A673 (cell line): ENCODE data around the gene USHBP1. TPM values are rescaled to one million over a fixed set of nuclear protein-coding genes. Genes with fewer than 3 reads are reported as not detected.

Experiments
- BruUV-seq: library from RNA; stranded (reverse); fragments of 400-500 nt; replicated peaks from 2 replicates; lab custom pipeline; 2021; lab: Mats Ljungman, UMichigan
- CTCF ChIA-PET: fragments of 300-600 bp; sonication (Branson Sonifier 250); formaldehyde crosslinking; loops from one replicate; lab custom pipeline; 2022; ENCODE audit warnings: antibody characterized with exemption; lab: Charles Lee
- POLR2A ChIA-PET: fragments of 300-600 bp; sonication (Branson Sonifier 250); formaldehyde crosslinking; loops from one replicate; lab custom pipeline; 2022; ENCODE audit warnings: antibody characterized with exemption; ENCODE audit not compliant: low non-redundant PET; lab: Charles Lee
- DNase-seq: peaks from one replicate; pipeline ENCODE4 v3.0.0-alpha.2; 2015; ENCODE audit warnings: low spot score
- H3K27ac ChIP-seq: fragments of 200-600 bp; sonication (generic); 2 replicates; pipeline ENCODE4 v1.5.1; 2016; ENCODE audit warnings: mixed run types, low read depth, mild to moderate bottlenecking, mixed read lengths, antibody characterized with exemption, low read length; ENCODE audit not compliant: poor library complexity, severe bottlenecking
- H3K27me3 ChIP-seq: fragments of 200-600 bp; sonication (generic); replicated peaks from 2 replicates; pipeline ENCODE4 v1.6.1; 2017; ENCODE audit warnings: mixed run types, low read depth, mild to moderate bottlenecking, mixed read lengths, antibody characterized with exemption, low read length; ENCODE audit not compliant: insufficient read depth, poor library complexity
- H3K36me3 ChIP-seq: fragments of 200-600 bp; sonication (generic); 2 replicates; pipeline ENCODE4 v1.6.1; 2016; ENCODE audit warnings: mixed run types, mild to moderate bottlenecking, mixed read lengths, antibody characterized with exemption, low read length; ENCODE audit not compliant: insufficient read depth, poor library complexity, severe bottlenecking
- H3K4me1 ChIP-seq: fragments of 200-600 bp; sonication (generic); 2 replicates; pipeline ENCODE4 v1.6.1; 2017; ENCODE audit warnings: mixed run types, mild to moderate bottlenecking, mixed read lengths, antibody characterized with exemption, low read length; ENCODE audit not compliant: insufficient read depth, poor library complexity, severe bottlenecking
- H3K4me3 ChIP-seq: fragments of 200-600 bp; sonication (generic); 2 replicates; pipeline ENCODE4 v1.5.1; 2016; ENCODE audit warnings: low read depth, mixed run types, mild to moderate bottlenecking, mixed read lengths, low read length; ENCODE audit not compliant: poor library complexity, severe bottlenecking
- H3K9me3 ChIP-seq: fragments of 200-600 bp; sonication (generic); 2 replicates; pipeline ENCODE4 v1.6.1; 2016; ENCODE audit warnings: mixed run types, low read depth, mild to moderate bottlenecking, mixed read lengths, antibody characterized with exemption, low read length; ENCODE audit not compliant: poor library complexity, severe bottlenecking
- CTCF ChIP-seq: fragments of 300-800, 200-600 bp; sonication (generic); conservative IDR thresholded peaks from 2 replicates; pipeline ENCODE4 v1.5.1; 2017; ENCODE audit warnings: low read depth, mild to moderate bottlenecking, antibody characterized with exemption, low read length, moderate library complexity, mixed read lengths
- EZH2 ChIP-seq: fragments of 200-600 bp; sonication (generic); IDR thresholded peaks from 2 replicates; pipeline ENCODE4 v1.6.1; 2017; ENCODE audit warnings: borderline replicate concordance, low read depth, mild to moderate bottlenecking, mixed read lengths, antibody characterized with exemption, low read length; ENCODE audit not compliant: poor library complexity, severe bottlenecking
- intact Hi-C: fragments of 100-400 bp; cut with micrococcal nuclease; formaldehyde crosslinking; loops from one replicate; pipeline ENCODE4 v1.10.0; 2022; ENCODE audit not compliant: unreplicated experiment
- total RNA-seq: library from RNA; stranded (reverse); gene quantifications from 2 replicates; pipeline ENCODE4 v1.2.3, GENCODE V29; 2021

Gene USHBP1
- total RNA-seq, 1 experiment from 2014 or later = not detected

- peak; percentile 98 for DNase-seq
- H3K4me3 ChIP-seq = peak within 1 kb of the TSS; percentile 59
- ChIA-PET CTCF (interaction anchor here (0.6 kb wide), 1 partner anchor 15 kb away, joined by 3 read pairs; no protein-coding TSS in a partner anchor), POLR2A (no interaction called here)
- BruUV-seq = no TSS peak
- intact Hi-C loops = no loop called here
- peaks cover 5% of the 10 kb centered on the region for H3K4me1 ChIP-seq
- no peaks in the 10 kb centered on the region for H3K9me3 ChIP-seq
- H3K27me3 ChIP-seq = no peaks in the 10 kb centered on the region
- no peak for TF ChIP-seq EZH2
- no peak for TF ChIP-seq CTCF
- peak within 1 kb of the TSS; percentile 86 for H3K27ac ChIP-seq
- no peaks in the 10 kb centered on the region for H3K36me3 ChIP-seq
Observed at GRCh38 chr19:17226002-17226933, 38.3 kb downstream of the USHBP1 start, which contains the start of gene OCEL1. Gene OCEL1, plus strand, starts transcription at chr19:17226226. Its CDS starts 22 bp downstream, at chr19:17226248.

DNA sequence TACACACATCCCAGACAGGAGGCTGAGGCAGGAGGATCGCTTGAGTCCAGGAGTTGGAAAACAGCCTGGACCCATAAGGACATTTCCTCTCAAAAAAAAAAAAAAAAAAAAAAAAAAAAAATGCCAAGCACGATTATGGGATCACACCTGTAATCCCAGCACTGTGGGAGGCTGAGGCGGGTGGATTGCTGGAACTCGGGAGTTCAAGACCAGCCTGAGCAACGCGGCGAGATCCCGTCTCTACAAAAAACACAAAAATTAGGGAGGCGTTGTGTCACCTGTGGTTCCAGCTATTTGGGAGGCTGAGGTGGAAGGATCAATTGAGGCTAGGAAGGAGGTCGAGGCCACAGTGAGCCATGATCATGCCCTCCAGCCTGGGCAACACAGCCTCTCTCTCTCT lies 39.5 kb downstream of the USHBP1 start:
- DNase-seq = no peak
- Histone ChIP-seq H3K4me1 (peaks cover 5% of the 10 kb centered on the region), H3K27me3 (no peaks in the 10 kb centered on the region), H3K27ac (no peak overlapping the region), H3K9me3 (no peaks in the 10 kb centered on the region), H3K36me3 (no peaks in the 10 kb centered on the region), H3K4me3 (no peak overlapping the region)
- ChIA-PET CTCF (no interaction called here), POLR2A (no interaction called here)
- intact Hi-C loops = no loop called here
- TF ChIP-seq EZH2 (no peak), CTCF (no peak)
- no TSS peak for BruUV-seq

GRCh38 chr19:17220207-17220758 lies 44.3 kb downstream of the USHBP1 start:
- Histone ChIP-seq H3K4me3 (no peak overlapping the region), H3K9me3 (no peaks in the 10 kb centered on the region), H3K36me3 (peaks cover 17% of the 10 kb centered on the region), H3K27me3 (no peaks in the 10 kb centered on the region), H3K4me1 (peaks cover 4% of the 10 kb centered on the region), H3K27ac (no peak overlapping the region)
- ChIA-PET CTCF (no interaction called here), POLR2A (interaction anchor here (0.6 kb wide), 1 partner anchor 636 kb away, joined by 4 read pairs; no protein-coding TSS in a partner anchor)
- BruUV-seq = no TSS peak
- intact Hi-C loops = no loop called here
- DNase-seq = peak; percentile 73
- TF ChIP-seq EZH2 (no peak), CTCF (no peak)
